ENCODE data around the gene PLCE1.
"Not testable (repeated sequence)": the region's sequence is repeated elsewhere in the genome, so short reads cannot be mapped to it uniquely, and the experiment has no call there.

Gene PLCE1
- 0.05 to 0.58 (median 0.11) reads per million in 3 experiments for total RNA-seq

DNA sequence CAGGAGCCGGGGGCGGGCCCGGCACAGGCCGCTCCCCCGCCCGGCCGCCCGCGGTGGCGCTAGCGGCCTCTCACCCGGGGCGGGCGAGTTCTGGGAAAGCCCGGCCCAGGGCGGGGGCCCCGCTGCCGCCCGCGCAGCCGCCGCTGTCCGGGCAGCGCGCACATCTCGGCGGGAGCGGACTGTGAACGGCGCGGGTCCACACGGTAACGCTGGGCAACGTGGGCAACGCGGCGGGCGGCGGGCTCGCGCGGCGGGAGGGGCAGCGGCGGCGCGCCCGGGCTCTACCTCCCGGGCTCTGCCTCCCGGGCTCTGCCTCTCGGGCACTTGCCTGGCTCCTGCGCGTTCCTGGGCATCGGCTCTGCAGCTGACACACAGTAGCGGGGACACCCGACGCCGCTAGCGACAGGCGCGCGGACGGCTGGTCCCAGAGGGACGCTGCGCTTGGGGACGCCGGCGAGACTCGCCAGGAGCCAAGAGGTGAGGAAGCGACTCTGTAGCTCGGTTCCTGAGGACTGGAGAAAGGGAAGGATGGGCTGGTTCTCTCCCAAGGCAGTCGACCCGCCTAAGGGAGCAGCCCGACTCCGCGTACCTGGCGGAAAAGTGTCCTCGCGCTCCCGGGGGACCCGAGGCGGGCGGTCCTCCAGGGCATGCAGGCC, at the start of gene PLCE1:
Gene PLCE1, plus strand, starts transcription at position 150 of the 656 bp plus-strand sequence. CDS start 37,116 bp downstream, outside the sequence.
- no peak for DNase-seq

DNA sequence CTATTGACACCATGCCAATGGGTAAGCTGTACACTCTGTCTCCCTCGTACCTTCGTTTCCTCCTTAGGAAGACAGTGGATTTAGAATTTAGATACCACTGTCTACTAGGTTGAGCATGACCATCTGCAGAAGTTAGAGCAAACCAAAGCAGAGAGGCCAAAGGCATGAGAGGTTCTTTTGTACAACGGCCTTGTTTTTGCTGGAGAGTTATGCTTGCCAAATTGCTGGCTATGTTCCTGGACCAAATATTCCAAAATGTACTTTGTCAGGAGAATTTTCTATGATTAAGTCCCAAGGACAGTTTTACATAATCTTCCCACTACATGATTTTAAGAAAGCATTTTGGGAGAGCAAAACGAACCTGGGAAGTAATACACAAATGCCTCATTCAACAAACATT, 47.9 kb upstream of the PLCE1 start:
- no peak for DNase-seq

DNA sequence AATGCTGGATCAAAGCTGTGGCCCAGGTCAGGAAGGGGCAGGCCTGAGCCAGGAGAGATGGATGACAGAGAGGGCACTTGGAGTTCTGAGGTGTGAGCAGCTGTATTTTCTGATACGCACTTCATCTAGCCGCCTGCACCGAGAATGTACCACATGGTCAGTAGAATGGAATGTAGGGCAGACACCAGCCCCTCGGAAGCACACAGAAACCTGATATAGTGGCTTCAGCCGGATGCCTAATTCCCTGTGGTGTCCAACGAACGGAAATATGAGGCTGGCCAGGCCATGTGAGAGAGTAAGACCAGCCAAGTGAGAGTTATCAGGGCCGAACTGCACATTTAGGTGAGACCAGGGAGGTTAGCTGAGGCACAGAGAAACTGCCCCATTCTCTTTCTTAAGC, 46.7 kb upstream of the PLCE1 start:
- DNase-seq, result no peak

DNA sequence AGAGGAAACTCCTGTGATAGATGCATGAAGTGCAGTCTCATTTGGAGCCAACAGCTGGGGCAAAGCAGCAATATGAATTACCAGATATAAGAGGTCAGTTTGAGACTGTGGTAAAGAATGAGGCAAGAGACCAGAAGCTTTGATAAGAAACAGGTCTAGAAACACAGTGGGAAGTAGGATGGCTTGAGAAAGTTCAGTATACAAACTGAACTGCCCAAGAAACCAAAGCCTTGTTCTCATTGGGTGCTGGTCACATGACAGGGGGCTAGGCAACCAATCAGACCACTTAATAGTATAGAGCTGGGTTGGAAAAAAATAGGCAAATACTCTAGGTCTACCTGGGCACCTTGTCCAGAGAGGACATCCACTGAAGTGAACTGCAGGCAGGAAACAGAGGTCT, 46.2 kb upstream of the PLCE1 start:
- DNase-seq, result no peak

DNA sequence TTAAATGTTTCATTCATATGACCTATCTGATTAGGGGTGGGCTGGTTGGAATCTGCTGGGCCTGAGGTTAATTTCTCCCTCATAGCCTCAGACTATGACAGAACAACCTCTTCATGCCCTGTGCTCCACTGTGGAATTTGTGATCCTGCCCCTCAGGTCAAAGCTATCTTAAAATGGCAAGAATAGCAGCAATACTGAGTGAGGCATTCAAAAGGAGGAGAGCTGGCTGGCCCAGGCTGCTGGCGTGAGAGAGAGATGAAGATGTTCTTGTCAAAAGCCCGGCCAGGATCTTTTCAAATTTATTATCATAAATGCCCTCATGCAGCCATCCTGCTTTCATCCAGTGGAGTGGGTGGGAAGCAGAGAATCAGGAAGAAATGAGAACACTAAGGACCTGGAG, 41.8 kb upstream of the PLCE1 start:
- no peak for DNase-seq

DNA sequence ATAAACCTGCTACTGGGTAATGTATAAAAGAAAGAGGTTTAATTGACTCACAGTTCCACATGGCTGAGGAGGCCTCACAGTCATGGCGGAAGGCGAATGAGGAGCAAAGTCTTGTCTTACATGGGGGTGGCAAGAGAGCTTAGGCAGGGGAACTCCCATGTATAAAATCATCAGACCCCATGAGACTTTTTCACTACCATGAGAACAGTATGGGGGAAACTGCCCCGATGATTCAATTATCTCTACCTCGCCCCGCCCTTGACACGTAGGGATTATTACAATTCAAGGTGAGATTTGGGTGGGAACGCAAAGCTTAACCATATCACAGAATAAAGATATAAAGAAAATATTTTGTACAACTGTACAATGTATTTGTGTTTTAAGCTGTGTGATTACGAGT, 39.4 kb upstream of the PLCE1 start:
- no peak for DNase-seq

DNA sequence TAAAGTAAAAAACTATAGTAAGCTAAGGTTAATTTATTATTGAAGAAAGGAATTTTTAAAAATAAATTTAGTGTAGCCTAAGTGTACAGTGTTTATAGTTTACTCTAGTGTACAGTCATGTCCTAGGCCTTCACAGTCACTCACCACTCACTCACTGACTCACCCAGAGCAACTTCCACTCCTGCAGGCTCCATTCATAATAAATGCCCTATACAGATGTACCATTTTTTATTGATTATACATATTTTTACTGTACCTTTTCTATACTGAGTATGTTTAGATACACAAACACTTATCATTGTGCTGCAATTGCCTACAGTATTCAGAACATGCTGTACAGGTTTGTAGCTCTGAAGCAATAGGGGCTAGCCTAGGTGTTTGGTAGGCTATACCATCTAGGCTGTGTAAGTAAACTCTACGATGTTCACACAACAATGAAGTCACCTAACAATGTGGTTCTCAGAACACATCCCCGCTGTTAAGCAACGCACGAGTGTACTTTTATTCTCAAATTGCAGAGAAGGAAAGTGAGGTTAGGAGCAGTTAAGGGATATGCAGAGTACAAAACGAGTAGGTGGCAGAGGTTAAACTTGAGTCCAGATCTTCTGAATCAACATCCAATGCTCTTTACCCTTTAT, 38.9 kb upstream of the PLCE1 start:
- DNase-seq, result no peak

DNA sequence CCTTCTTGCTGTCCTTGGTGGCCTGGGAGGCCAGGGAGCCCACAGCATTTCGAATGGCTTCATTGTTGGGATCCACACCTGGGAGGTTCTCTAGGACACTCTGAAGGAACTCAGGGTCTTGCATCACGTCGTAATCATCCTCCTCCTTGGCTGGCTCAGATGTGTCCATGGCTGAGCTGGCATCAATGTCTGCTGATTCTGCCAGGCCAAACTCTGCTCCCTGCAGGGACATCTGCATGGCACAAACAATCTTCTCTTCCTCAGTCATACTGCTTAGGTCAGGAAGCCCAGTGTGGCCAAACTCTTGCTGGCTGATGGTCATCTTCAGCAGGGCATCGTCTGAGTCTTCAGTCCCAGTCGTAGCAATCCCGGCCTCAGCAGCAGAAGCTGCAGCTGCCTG, 34.9 kb upstream of the PLCE1 start:
- no peak for DNase-seq

DNA sequence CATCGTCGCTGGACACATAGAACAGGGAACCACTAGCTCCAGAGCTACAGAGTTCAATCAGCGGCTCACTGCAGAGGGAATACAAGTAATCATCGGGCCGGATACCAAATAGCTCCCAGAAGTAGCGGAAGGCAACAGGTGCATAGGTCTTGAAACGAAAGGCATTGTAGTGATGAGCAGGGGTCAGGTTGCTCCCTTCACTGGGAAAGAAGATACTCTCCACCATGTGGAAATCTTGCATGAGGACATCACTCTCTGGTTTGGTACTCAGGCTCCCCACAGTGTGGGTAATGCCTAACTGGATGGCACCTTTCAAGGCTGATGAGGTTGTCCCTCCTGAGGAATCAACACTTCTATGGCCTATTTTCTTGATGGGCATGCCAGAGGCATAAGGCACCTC, 32.7 kb upstream of the PLCE1 start:
- DNase-seq, result not testable (repeated sequence)

DNA sequence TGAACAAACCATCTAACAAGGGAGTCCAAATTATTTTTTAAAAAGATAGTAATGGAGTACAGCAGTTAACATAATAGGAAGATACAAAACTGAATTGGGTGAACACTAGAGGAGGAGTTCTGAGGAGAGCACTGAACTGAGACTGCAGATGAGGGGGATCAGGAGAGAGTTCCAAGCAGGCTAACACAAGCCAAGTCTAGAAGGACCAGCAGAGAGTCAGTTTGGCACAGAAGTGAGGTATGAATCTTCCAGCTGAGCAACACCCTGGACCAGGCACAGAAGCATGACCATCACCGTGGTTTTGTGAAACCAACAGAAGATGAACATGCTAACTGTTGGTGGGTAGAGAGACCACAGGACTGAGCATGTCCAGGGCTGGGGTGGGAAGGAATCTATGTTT, 30.8 kb upstream of the PLCE1 start:
- no peak for DNase-seq

DNA sequence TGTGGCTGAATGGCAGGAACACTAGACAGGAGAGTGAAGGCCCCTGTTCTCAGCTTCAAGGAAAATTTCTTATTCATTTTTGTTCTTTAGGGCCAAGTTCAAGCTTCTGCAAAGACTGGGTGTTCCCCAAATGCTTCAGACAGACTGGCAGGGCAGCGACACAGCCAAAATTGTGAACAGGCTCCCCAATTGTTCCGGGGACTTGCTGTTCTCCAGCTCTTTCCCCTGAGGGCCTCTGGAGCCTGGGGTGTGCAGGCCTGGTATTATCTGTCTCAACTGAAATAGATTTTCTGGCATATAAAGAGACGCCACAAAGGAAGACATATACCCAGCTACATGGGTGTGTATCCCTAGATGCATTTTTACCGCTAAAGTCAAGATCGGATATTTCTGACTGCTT, 30.3 kb upstream of the PLCE1 start:
- no peak for DNase-seq

DNA sequence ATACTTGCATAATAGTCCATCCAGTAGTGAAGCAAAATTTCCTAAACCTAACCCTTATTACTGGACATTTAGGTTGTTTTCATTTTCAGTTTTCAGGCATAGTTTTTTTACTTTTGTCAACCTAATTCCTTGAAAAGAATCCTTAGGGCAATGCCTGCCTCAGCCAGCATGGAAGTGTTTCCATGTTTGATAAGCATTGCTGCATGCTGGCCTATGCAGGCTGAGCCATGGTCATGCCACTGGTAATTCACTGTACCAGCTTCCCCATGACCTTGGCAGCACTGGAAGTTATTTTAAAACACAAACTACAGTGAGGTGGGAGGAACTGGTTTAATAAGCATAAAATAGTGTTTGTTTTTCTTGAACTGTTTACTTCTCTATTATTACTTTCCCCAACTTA, 27.8 kb upstream of the PLCE1 start:
- no peak for DNase-seq

DNA sequence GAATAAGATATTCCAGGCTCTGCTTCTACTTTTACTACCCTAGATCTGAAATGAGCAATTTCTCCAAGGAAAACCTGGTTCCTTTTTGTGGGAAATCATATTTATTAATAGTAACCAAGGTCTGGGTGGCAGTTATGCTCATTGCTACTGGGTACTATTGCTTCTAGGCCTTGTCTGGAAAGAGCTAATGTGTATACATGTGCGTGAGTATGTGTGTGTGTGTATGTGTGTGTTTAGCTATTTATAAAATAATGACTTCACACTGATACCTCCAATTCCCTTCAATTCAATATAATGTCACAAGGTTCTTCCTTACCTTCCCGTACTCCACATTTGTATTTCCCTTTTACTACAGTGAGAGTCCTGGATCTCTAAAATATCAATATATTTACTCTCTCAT, 26.0 kb upstream of the PLCE1 start:
- DNase-seq, result no peak

DNA sequence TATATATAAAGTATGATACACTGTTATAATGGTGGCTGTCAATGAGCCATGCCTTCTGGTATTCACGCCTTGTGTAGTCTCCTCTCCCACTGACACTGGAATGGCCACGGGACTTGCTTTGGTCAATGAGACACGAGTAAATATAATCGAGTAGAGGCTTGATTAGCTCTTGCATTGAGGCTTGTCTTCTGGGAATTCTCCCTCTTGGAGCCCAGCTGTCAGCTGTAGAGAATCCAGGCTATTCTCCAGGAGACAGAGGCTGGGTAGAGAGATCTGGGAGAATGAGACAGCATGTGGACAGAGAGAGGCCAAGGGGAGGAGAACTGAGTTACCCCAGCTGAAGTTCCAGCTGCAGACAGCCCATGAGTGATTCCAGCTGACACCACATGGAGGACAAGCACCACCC, 25.2 kb upstream of the PLCE1 start:
- DNase-seq, result no peak

DNA sequence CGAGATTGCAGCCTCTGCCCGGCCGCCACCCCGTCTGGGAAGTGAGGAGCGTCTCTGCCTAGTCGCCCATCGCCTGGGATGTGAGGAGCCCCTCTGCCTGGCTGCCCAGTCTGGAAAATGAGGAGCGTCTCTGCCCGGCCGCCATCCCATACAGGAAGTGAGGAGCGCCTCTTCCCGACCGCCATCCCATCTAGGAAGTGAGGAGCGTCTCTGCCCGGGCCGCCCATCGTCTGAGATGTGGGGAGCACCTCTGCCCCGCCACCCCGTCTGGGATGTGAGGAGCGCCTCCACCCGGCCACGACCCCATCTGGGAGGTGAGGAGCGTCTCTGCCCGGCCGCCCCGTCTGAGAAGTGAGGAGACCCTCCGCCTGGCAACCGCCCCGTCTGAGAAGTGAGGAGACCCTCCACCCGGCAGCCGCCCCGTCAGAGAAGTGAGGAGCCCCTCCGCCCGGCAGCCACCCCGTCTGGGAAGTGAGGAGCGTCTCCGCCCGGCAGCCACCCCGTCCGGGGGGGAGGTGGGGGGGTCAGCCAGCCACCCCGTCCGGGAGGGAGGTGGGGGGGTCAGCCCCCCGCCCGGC, 23.2 kb upstream of the PLCE1 start:
- not testable (repeated sequence) for DNase-seq

DNA sequence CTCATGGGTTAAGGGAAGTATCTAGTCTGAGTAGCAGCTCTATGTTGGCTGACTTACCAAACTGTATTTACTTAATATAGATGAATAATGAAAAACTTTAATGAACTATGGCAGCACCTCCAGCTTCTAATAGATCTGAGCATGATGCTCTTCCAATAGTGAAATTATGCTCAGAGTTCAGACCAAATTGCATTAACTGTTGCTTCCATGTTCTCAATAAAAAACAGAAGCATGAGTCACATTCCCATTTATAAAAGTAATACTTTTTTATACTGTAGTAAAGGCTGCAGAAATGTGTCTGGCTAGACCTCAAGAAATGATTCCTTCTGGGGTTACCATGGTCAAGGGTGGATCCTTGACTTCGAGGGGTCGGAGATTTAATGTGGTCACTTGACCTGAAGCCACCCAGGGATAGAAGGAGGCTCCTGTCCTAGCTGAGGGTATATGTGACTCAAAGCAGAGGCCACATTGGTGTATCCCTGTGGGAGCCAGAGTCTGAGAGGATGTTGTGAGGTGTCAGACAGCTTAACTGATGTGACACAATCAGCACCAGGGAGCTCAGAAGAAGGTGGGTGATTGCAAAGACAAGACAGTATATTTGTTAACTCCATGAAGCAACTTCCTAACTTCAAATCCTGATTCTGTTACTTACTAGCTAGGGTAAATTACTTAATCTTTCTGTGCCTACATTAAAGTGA, 19.8 kb upstream of the PLCE1 start:
- DNase-seq, result no peak

DNA sequence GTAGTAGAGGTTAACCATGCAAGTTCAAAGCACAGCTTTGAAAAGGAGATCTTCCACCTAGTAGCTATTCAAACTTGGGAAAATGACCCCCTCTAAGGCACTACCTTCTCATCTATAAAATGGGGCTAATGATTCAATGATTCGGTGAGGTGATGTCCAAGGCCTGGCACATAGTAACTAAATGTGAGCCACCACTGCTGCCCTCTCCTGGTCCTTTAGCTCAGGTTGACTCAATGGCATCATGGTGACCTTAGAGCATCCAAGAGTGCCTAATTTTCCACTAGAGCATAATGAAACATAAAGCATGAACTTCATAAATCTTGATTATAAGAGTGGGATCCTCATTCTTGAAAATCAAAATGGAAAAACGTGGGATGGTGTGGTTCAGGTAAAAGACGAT, 16.3 kb upstream of the PLCE1 start:
- DNase-seq, result no peak

DNA sequence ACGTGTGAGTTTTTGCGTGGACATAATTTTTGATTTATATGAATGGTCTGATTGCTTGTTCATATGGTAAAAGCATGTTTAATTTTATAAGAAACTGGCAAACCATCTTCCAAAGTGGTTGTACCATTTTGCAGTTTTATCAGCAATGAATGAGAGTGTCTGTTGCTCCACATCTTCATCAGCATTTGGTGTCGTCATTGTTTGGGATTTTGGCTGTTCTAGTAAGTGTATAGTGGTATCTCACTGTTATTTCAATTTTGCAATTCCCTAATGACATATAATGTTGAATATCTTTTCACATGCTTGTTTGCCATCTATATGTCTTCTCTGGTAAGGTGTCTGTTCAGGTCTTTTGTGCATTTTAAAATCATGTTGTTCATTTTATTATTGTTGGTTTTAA, 13.2 kb upstream of the PLCE1 start:
- no peak for DNase-seq

DNA sequence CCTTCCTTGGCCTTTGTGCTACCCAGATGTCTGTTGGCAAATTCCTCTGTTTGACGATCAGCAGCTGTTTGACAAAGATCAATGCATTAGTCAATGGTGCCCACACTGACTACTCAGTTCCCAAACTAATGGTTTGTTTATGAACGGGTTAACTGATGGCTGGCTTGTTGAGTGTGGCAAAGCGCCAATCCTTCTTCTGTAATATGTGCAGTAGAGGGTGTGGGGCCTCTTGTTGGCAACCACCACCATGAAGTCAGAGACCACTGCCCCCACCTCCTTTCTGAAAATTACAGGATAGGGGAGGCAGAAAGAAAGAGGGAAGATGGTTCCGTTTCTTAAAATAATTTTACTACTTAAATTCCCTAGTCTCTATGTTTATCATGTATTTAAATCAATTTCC, 2.6 kb upstream of the PLCE1 start:
- no peak for DNase-seq

DNA sequence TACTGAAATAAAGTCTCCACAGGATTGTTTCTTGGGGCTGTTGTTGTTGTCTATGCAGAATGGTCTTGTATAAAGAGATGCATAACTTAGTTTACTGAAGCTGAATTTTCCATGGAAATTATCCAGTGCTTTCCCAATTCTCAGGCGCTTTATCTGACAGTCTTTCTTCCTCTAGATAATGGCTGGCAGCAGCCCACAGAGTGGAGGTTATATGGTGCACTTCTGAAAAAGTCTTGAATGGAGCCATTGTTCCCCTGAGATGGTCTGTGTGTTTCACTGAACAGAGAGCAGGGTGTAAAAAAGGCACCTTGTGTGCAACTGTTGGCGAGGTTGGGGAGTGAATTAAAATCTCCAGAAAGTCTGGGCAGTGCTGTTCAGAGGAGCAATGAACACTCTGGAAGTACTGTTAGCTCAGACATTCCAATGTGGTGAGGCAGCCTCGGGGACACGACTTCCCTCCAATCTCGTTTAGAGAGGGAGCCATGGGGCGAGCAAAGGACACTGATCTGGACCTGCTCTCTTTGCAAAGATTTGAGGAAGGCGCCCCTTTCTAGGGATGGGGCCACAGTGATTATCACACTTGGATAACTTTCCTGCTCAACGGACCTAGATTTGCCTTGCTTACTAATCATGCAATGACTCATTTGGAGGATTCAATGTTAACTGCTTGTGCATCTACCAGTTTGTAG, 2.0 kb upstream of the PLCE1 start:
- DNase-seq, result no peak

DNA sequence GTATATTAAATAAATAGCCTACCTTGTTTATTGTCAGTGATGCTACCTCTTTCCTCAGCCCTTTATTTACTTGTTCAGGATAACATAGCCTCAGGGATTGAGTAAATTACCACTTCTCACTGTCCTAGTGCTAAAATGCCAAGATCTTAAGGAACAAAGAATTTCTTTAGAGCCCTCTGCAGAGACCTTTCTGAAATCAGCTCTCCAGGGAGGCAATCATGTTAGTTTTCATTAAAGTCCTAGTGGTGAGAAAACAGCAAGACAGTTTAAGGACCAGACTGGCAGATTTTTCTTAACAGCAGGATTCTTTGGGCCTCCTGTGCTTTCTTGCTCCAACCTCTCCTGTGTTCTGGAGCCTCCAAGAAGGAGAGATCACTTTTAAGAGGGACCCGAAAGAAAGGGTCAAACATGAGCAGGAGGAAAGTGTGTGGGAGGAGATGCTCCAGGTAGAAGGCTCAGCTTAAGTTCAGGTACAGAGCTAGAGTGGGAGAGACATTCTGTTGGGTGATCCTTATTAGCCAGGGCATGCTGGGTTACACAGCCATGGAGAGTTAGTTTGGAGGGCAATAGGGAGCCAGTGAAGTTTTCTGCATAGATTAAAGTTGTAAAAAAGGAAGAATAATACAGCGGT, 1.2 kb upstream of the PLCE1 start:
- DNase-seq, result no peak

DNA sequence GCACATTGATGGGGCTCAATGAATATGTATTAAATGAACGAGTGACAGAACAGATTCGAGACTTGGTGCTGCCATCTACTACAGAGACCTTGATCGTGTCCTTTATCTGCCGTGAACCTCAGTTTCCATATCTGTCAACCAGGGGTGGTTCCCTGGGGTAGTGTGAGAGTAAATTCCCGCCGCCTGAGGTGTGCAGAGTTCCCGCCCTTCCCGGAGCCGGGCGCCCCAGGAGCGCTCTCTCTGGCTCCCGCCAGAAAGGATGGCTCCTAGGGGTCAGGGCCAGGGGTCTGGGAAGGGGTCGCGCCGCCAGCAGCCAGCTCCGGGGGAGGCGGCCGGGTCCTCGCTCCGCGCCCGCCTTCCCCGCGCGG, 333 bp upstream of the PLCE1 start:
- DNase-seq, result no peak

DNA sequence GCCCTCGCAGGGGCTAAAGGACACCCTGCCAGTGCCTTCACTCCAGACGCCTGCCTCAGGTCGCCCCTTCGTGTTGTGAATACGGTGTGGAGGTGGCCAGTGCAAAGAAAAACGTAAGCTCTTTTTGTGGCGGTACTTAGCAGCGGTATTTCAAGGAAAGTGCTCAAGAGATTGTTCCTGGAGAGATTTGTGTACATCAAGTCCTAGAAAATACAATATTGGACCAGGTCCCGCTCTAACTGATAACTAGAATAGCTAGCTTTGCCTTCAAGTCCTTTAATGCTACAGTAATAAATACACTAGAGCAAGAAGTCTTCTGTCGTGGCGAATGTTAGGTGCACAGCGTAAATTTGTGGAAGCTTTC, 689 bp downstream of the PLCE1 start:
- DNase-seq, result no peak

Measured in central memory CD4-positive, alpha-beta T cell (primary cell).